SU-DHL-6 (cell line): ENCODE results near the gene TTC13.
"Not testable (repeated sequence)": the region's sequence is repeated elsewhere in the genome, so short reads cannot be mapped to it uniquely, and the experiment has no call there.

ENCODE experiments used
- H2AFZ ChIP-seq: fragments of 200-600 bp; sonication (generic); 2 replicates; pipeline ENCODE4 v1.6.1; 2014; ENCODE audit warnings: low read depth, mild to moderate bottlenecking, moderate library complexity, mixed read lengths, antibody characterized with exemption, low read length; ENCODE audit not compliant: severe bottlenecking
- H3F3A ChIP-seq: fragments of 200-600 bp; shearing (Covaris generic); 2 replicates; pipeline ENCODE4 v1.6.0; 2016; ENCODE audit warnings: antibody characterized with exemption, mild to moderate bottlenecking; ENCODE audit not compliant: insufficient read depth
- H3K27ac ChIP-seq: fragments of 200-600 bp; sonication (generic); 2 replicates; pipeline ENCODE4 v1.5.1; 2016; ENCODE audit warnings: low read depth, mild to moderate bottlenecking, low read length, moderate library complexity, mixed read lengths
- H3K27me3 ChIP-seq: fragments of 200-600 bp; sonication (generic), shearing (Covaris generic); 2 replicates; pipeline ENCODE4 v1.6.0; 2014; ENCODE audit warnings: mild to moderate bottlenecking, low read length
- H3K36me3 ChIP-seq: fragments of 200-600 bp; sonication (generic); 2 replicates; pipeline ENCODE4 v1.6.1; 2014; ENCODE audit warnings: mild to moderate bottlenecking, low read length, mixed read lengths
- H3K4me2 ChIP-seq: fragments of 300-600, 200-600 bp; shearing (Covaris generic), sonication (generic); 2 replicates; pipeline ENCODE4 v1.6.0; 2014; ENCODE audit warnings: low read length, low read depth, mild to moderate bottlenecking; ENCODE audit not compliant: poor library complexity, severe bottlenecking
- H3K4me3 ChIP-seq: fragments of 200-600 bp; sonication (generic); 2 replicates; pipeline ENCODE4 v1.5.1; 2014; ENCODE audit warnings: antibody characterized with exemption, low read length, mild to moderate bottlenecking, mixed read lengths; ENCODE audit not compliant: insufficient read depth, poor library complexity, severe bottlenecking
- H3K79me2 ChIP-seq: fragments of 200-600 bp; sonication (generic); 2 replicates; pipeline ENCODE4 v1.6.1; 2014; ENCODE audit warnings: mild to moderate bottlenecking, low read length, moderate library complexity; ENCODE audit not compliant: insufficient read depth
- H3K9ac ChIP-seq: fragments of 200-600 bp; sonication (generic); 2 replicates; pipeline ENCODE4 v1.7.0; 2014; ENCODE audit warnings: mild to moderate bottlenecking, low read length
- H3K9me2 ChIP-seq: fragments of 200-600 bp; sonication (generic); replicated peaks from 2 replicates; pipeline ENCODE4 v1.6.1; 2014; ENCODE audit warnings: low read length; ENCODE audit not compliant: insufficient read depth
- H3K9me3 ChIP-seq: fragments of 200-600 bp; sonication (generic); 2 replicates; pipeline ENCODE4 v1.6.1; 2014; ENCODE audit warnings: low read length, mixed read lengths; ENCODE audit not compliant: insufficient read depth
- H4K20me1 ChIP-seq: fragments of 200-600 bp; sonication (generic); 2 replicates; pipeline ENCODE4 v1.6.1; 2014; ENCODE audit warnings: low read depth, mild to moderate bottlenecking, antibody characterized with exemption, low read length, moderate library complexity, mixed read lengths
- CTCF ChIP-seq: fragments of 200-600 bp; sonication (generic); IDR thresholded peaks from one replicate; pipeline ENCODE4 v1.5.1; 2017; ENCODE audit warnings: antibody characterized with exemption, mild to moderate bottlenecking, low read length, moderate library complexity; ENCODE audit not compliant: insufficient read depth, poor library complexity, severe bottlenecking
- EZH2phosphoT487 ChIP-seq: fragments of 200-600 bp; sonication (generic), shearing (Covaris generic); conservative IDR thresholded peaks from 2 replicates; pipeline ENCODE4 v1.6.1; 2018; ENCODE audit warnings: mild to moderate bottlenecking, antibody characterized with exemption, low read length, moderate library complexity, mixed read lengths

Gene TTC13

GRCh38 chr1:230987448-230987847 is 8.8 kb upstream of the TTC13 start:
- Histone ChIP-seq H2AFZ (no peak overlapping the region), H3K9me3 (no peaks in the 10 kb centered on the region), H3K27ac (no peak overlapping the region), H3K36me3 (peaks cover 21% of the 10 kb centered on the region), H3K4me3 (no peak overlapping the region), H3K9ac (no peak overlapping the region), H3K27me3 (no peaks in the 10 kb centered on the region), H3K79me2 (peaks cover 38% of the 10 kb centered on the region), H3K9me2 (no peaks in the 10 kb centered on the region), H3F3A (no peaks in the 10 kb centered on the region; the same call in 1 of the 2 replicates), H4K20me1 (no peaks in the 10 kb centered on the region), H3K4me2 (no peak overlapping the region)
- TF ChIP-seq EZH2phosphoT487 (no peak), CTCF (no peak)

GRCh38 chr1:230986976-230987375 is 8.3 kb upstream of the TTC13 start:
- Histone ChIP-seq H4K20me1 (no peaks in the 10 kb centered on the region), H3K27ac (no peak overlapping the region), H3K27me3 (no peaks in the 10 kb centered on the region)

GRCh38 chr1:230985711-230986110 is 7.0 kb upstream of the TTC13 start:
- no peaks in the 10 kb centered on the region; the same call in 1 of the 2 replicates for H3F3A ChIP-seq
- no peaks in the 10 kb centered on the region for H4K20me1 ChIP-seq
- no peak overlapping the region for H3K9ac ChIP-seq
- H3K9me3 ChIP-seq: no peaks in the 10 kb centered on the region
- TF ChIP-seq CTCF (no peak), EZH2phosphoT487 (no peak)
- no peaks in the 10 kb centered on the region for H3K27me3 ChIP-seq
- no peak overlapping the region for H2AFZ ChIP-seq
- peaks cover 16% of the 10 kb centered on the region for H3K36me3 ChIP-seq
- H3K79me2 ChIP-seq: peaks cover 47% of the 10 kb centered on the region
- H3K4me2 ChIP-seq: no peak overlapping the region
- H3K4me3 ChIP-seq: no peak overlapping the region
- H3K27ac ChIP-seq: no peak overlapping the region
- H3K9me2 ChIP-seq: no peaks in the 10 kb centered on the region

More at GRCh38 chr1:230986976-230987375, 8.3 kb upstream of the TTC13 start:
- no peaks in the 10 kb centered on the region for H3K9me2 ChIP-seq
- TF ChIP-seq CTCF: no peak
- no peak overlapping the region for H3K4me2 ChIP-seq
- H3K4me3 ChIP-seq: no peak overlapping the region
- H3K79me2 ChIP-seq: peaks cover 43% of the 10 kb centered on the region
- no peaks in the 10 kb centered on the region; the same call in 1 of the 2 replicates for H3F3A ChIP-seq
- peaks cover 19% of the 10 kb centered on the region for H3K36me3 ChIP-seq
- H3K9ac ChIP-seq: no peak overlapping the region
- no peaks in the 10 kb centered on the region for H3K9me3 ChIP-seq
- H2AFZ ChIP-seq: no peak overlapping the region

GRCh38 chr1:230984622-230985515 is 6.2 kb upstream of the TTC13 start:
- not testable (repeated sequence) for H2AFZ ChIP-seq, H3K27me3 ChIP-seq, H4K20me1 ChIP-seq, H3K9me3 ChIP-seq, H3K4me3 ChIP-seq, H3F3A ChIP-seq, H3K4me2 ChIP-seq, H3K9ac ChIP-seq, H3K9me2 ChIP-seq, H3K27ac ChIP-seq
- Histone ChIP-seq H3K79me2 (peaks cover 55% of the 10 kb centered on the region), H3K36me3 (peaks cover 15% of the 10 kb centered on the region)
